Heart right ventricle (tissue), 16 donors: Measurements from ENCODE around the gene TEX55. TPM values are rescaled to one million over a fixed set of nuclear protein-coding genes. Genes with fewer than 3 reads are reported as not detected.
"Not testable (repeated sequence)": the region's sequence is repeated elsewhere in the genome, so short reads cannot be mapped to it uniquely, and the experiment has no call there.

Experiments
- ATAC-seq, 8 donors: fragments of 200-7000 bp; cut with Tn5 transposase; one replicate each; pipeline ENCODE4 v1.9.1; 2020; ENCODE audit warnings: mild to moderate bottlenecking in 8 of 8, moderate library complexity in 8 of 8, moderate number of reproducible peaks in 1 of 8
- DNase-seq, 2 donors: peaks; one replicate each; pipeline ENCODE4 v3.0.0-alpha.2; 2020
- H3K27ac ChIP-seq, 10 donors: fragments of 200-600 bp; sonication (generic) in 2 of 10; one replicate each; pipeline versions ENCODE4 v1.5.0 to v1.8.0; 2020 to 2022; ENCODE audit warnings: mild to moderate bottlenecking in 3 of 10
- H3K27me3 ChIP-seq, 7 donors: fragments of 200-600 bp; one replicate each; pipeline ENCODE4 v1.8.0; 2021 to 2022; ENCODE audit warnings: mild to moderate bottlenecking in 2 of 7
- H3K36me3 ChIP-seq, 9 donors: fragments of 200-600 bp; sonication (generic) in 1 of 9; one replicate each; pipeline versions ENCODE4 v1.5.0 to v1.8.0; 2020 to 2022; ENCODE audit warnings: mild to moderate bottlenecking in 2 of 9
- H3K4me1 ChIP-seq, 9 donors: fragments of 200-600 bp; sonication (generic) in 1 of 9; one replicate each; pipeline versions ENCODE4 v1.5.0 to v1.8.0; 2020 to 2022; ENCODE audit warnings: mild to moderate bottlenecking in 4 of 9
- H3K4me3 ChIP-seq, 10 donors: fragments of 200-600 bp; sonication (generic) in 2 of 10; one replicate each; pipeline versions ENCODE4 v1.5.0 to v1.8.0; 2020 to 2022; ENCODE audit warnings: mild to moderate bottlenecking in 7 of 10, moderate library complexity in 2 of 10
- H3K9me3 ChIP-seq, 11 donors: fragments of 200-600 bp in 10 of 11; sonication (generic) in 2 of 11; one replicate each; pipeline versions ENCODE4 v1.5.0 to v1.8.0; 2013 to 2022; ENCODE audit warnings: mild to moderate bottlenecking in 2 of 11, control low read depth in 1 of 11, moderate library complexity in 1 of 11
- CTCF ChIP-seq, 9 donors: fragments of 200-600 bp; sonication (generic) in 2 of 9; IDR thresholded peaks; one replicate each; pipeline versions ENCODE4 v1.5.0 to v1.8.0; 2021 to 2022; ENCODE audit warnings: antibody characterized with exemption in 9 of 9, mild to moderate bottlenecking in 5 of 9, moderate library complexity in 1 of 9
- WGBS, 2 donors: extraction: QIAGEN DNeasy Blood & Tissue Kit; methylation state at CpG; one replicate each; pipeline ENCODE4 v1.1.7; 2013; ENCODE audit warnings: inconsistent platforms in 1 of 2; 5-methylcytosine and 5-hydroxymethylcytosine counted together
- intact Hi-C, 10 donors: fragments of 100-400 bp; cut with DNase I; formaldehyde crosslinking; loops; one replicate each; pipeline versions ENCODE4 v1.11.1 to v1.14.2; 2022
- polyA plus RNA-seq, 2 donors: library from polyadenylated mRNA; stranded (reverse); fragments of 200-250 nt; gene quantifications; one replicate each; pipeline ENCODE4 v1.2.3, GENCODE V29; 2013
- total RNA-seq, 10 donors: library from RNA; stranded (reverse); fragmentation: NEBNext Ultra II Directional in 3 of 10; extraction: Animal tissue kit (Norgen Biotek cat#: 25700) in 3 of 10; gene quantifications; one replicate each; pipeline versions ENCODE4 v1.2.1 to v1.2.4, GENCODE V29; 2021 to 2023
- donor health status: Arrhythmogenic right ventricular cardiomyopathy.
- donor health status: ischemic (EF 13 %, LVEDD 7.1; RV severe dilation, severe dysfunction).
- donor health status: healthy with polysubstance abuse.
- donor health status: DM: no; HTN: yes; CAD: no.
- donor health status: DM: no; HTN: no; CAD: no.
- donor health status: ischemic (EF 25% LVEDD 6.9; RV normal size, moderate dysfunction).
- donor health status: ischemic (EF 25% LVEDD 5.7; RV mildly dilated, moderate dysfunction).
- donor health status: healthy.
- donor health status: DM: yes; HTN: yes; CAD: no.
- donor health status: Ischemic cardiomyopathy.
- donor health status: ischemic (EF 35%, LVEDD 5.7; RV mildly dilated, moderate dysfunction).
- donor health status: nonischemic (EF 11% LVEDD 7.7; RV severe dilation, severe dysfunction).
- donor health status: DM: yes; HTN: yes; CAD: no.
- donor health status: PGD.
- donor health status: ischemic (EF 29% LVEDD 5.4; RV normal size, mild dysfunction).
- donor health status: nonischemic (EF 23%, LVEDD 6.1; RV moderate dilation, normal function).

The TEX55 gene
- total and polyA plus RNA-seq, 12 donors = not detected

GRCh38 chr3:119156868-119157267, 10.9 kb downstream of the TEX55 start:
- Histone ChIP-seq H3K9me3 (peaks cover 0 to 34% (median 15%) of the 10 kb centered on the region in 11 donors), H3K4me1 (no peaks in the 10 kb centered on the region), H3K4me3 (no peak overlapping the region), H3K27ac (no peak overlapping the region), H3K27me3 (no peaks in the 10 kb centered on the region), H3K36me3 (no peaks in the 10 kb centered on the region)
- intact Hi-C loops = no loop called here
- ATAC-seq = no peak
- no peak for DNase-seq
- no peak for TF ChIP-seq CTCF (IDR thresholded peaks at IDR 0.05)

DNA sequence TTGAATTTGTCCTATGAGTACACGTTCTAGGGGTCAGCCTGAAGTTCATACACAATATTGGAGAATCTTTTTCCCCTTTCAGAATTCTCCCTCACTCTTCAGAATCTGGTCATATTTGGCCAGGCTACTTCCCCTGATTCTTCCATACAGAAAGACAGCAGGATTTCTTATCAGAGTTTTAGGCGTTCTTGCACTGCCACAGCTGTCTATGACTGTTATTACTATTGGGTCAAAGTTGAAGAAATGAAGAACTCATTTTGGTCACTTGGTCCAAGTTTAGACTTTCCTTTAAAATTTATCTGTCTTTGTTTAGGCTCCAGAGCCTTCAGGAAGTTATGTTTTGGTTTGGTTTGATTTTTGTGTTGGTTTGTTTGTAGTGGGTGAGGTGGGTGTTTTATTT, 12.0 kb downstream of the TEX55 start:
- peaks cover 0 to 32% (median 14%) of the 10 kb centered on the region in 11 donors for H3K9me3 ChIP-seq
- H3K4me3 ChIP-seq = no peak overlapping the region
- no peaks in the 10 kb centered on the region for H3K27me3 ChIP-seq
- H3K4me1 ChIP-seq = no peaks in the 10 kb centered on the region
- ATAC-seq (no peak), DNase-seq (no peak)
- intact Hi-C loops = no loop called here
- no peak overlapping the region for H3K27ac ChIP-seq
- H3K36me3 ChIP-seq = no peaks in the 10 kb centered on the region
- 56 to 66% methylated on average over 2 of the region's 2 CpGs for WGBS, 2 donors
- TF ChIP-seq CTCF (IDR thresholded peaks at IDR 0.05) = no peak

DNA sequence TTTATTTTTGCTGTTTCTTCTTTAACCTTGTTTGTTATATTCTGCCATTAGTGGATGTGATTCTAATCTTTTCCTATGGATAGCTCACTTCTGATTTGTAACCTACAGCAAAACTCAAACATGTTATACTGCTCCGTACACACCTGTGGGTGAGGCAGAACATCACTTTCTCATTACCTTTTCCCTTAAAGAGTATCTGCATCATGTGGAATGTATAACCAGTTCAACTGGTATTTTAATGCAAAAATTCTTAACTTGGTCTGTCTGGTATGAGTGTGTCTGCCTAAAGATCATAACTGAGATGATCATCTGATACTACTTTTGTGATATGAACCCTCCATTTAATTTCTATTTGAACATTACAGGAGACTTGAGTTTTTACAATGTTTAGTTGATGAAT, 14.4 kb downstream of the TEX55 start:
- intact Hi-C loops = no loop called here
- Histone ChIP-seq H3K4me3 (no peak overlapping the region), H3K27me3 (no peaks in the 10 kb centered on the region), H3K4me1 (no peaks in the 10 kb centered on the region), H3K36me3 (no peaks in the 10 kb centered on the region), H3K27ac (no peak overlapping the region), H3K9me3 (peaks cover 0 to 25% (median 0%) of the 10 kb centered on the region in 11 donors)
- ATAC-seq (no peak), DNase-seq (no peak)
- no peak for TF ChIP-seq CTCF (IDR thresholded peaks at IDR 0.05)
- WGBS, 2 donors = 53 to 97% methylated on average over 1 of the region's 1 CpG

DNA sequence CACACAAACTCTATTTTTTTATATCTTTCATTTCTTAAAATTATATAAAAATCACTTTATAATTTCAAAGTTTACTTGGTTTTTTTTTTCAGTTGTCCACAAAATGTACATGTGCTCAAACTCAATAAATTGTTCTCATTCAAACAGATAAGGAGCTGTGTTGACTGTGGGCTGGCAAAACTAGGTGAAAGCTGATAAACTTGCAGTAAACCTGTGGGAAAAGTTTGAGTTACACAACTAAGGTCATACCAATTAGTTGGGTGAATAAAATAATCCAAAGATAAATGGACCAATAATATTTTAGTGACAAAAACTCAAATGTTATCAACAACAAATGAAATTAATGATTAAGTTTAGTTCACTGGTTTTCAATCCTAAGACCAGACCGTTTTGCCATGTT, 14.8 kb downstream of the TEX55 start:
- ATAC-seq = no peak
- WGBS, 2 donors = 48 to 56% methylated on average over 1 of the region's 1 CpG
- TF ChIP-seq CTCF (IDR thresholded peaks at IDR 0.05) = no peak
- intact Hi-C loops = no loop called here
- no peak for DNase-seq
- H3K27ac ChIP-seq = no peak overlapping the region
- no peaks in the 10 kb centered on the region for H3K4me1 ChIP-seq
- H3K9me3 ChIP-seq = peaks cover 0 to 26% (median 0%) of the 10 kb centered on the region in 11 donors
- no peaks in the 10 kb centered on the region for H3K36me3 ChIP-seq
- H3K27me3 ChIP-seq = no peaks in the 10 kb centered on the region
- no peak overlapping the region for H3K4me3 ChIP-seq

DNA sequence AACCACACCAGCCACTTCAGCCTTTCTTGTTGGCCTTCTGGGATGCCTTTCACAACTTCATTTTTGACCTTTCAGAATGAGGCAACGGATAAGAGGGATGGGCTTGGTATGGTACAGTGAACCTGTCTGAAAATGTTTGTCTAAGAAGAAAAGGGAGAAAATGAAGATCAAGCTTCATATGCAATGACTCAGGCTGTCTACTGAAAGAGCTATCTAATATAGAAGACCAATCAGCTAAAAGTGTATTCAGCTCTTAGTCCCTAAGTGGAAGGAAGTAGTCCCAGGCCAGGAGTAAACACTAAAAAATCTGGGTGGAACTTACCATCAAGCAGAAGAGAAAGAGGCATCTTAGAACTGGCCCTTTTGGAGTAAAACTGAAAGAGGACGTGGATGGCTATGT, 15.3 kb downstream of the TEX55 start:
- peaks cover 0 to 26% (median 0%) of the 10 kb centered on the region in 11 donors for H3K9me3 ChIP-seq
- no peak for TF ChIP-seq CTCF (IDR thresholded peaks at IDR 0.05)
- no peak for DNase-seq
- no peaks in the 10 kb centered on the region for H3K36me3 ChIP-seq
- no peak overlapping the region for H3K4me3 ChIP-seq
- no peaks in the 10 kb centered on the region for H3K27me3 ChIP-seq
- ATAC-seq = no peak
- intact Hi-C loops = no loop called here
- no peak overlapping the region for H3K27ac ChIP-seq
- no peaks in the 10 kb centered on the region for H3K4me1 ChIP-seq
- 69 to 79% methylated on average over 2 of the region's 2 CpGs for whole genome bisulfite sequencing, 2 donors

- intact Hi-C loops, ATAC-seq, DNase-seq, H3K27me3 ChIP-seq, H3K27ac ChIP-seq, H3K4me1 ChIP-seq, H3K36me3 ChIP-seq, H3K4me3 ChIP-seq: not testable (repeated sequence)
- peaks cover 0 to 14% (median 0%) of the 10 kb centered on the region in 11 donors for H3K9me3 ChIP-seq
- WGBS, 2 donors = 89% methylated on average over 9 of the region's 9 CpGs
Observed at GRCh38 chr3:119164745-119165144, 18.8 kb downstream of the TEX55 start.
